Caco-2 (cell line): ENCODE results near the gene TYK2. TPM values are rescaled to one million over a fixed set of nuclear protein-coding genes. Genes with fewer than 3 reads are reported as not detected.

Experiments used
- BruUV-seq: library from RNA; stranded (reverse); fragments of 400-500 nt; replicated peaks from 2 replicates; lab custom pipeline; 2021; lab: Mats Ljungman, UMichigan
- CTCF ChIA-PET: fragments of 300-600 bp; sonication (Branson Sonifier 250); formaldehyde crosslinking; loops from one replicate; lab custom pipeline; 2022; ENCODE audit warnings: antibody characterized with exemption; lab: Charles Lee
- POLR2A ChIA-PET: fragments of 300-600 bp; sonication (Branson Sonifier 250); formaldehyde crosslinking; loops from one replicate; lab custom pipeline; 2022; ENCODE audit warnings: antibody characterized with exemption; lab: Charles Lee
- DNase-seq, 2 experiments: peaks; one replicate each; pipeline versions ENCODE4 v3.0.0 to v3.0.0-alpha.2; 2020 to 2022
- H3K27me3 ChIP-seq: replicated peaks from 2 replicates; pipeline ENCODE4 v1.6.0; 2011; ENCODE audit warnings: low read length; ENCODE audit not compliant: control insufficient read depth, insufficient read depth
- H3K36me3 ChIP-seq: 2 replicates; pipeline ENCODE4 v1.5.1; 2011; ENCODE audit warnings: low read length; ENCODE audit not compliant: control insufficient read depth, insufficient read depth
- H3K4me1 ChIP-seq: fragments of 250-450 bp; sonication (Bioruptor Pico); 2 replicates; pipeline ENCODE4 v1.5.1; 2020; ENCODE audit warnings: mild to moderate bottlenecking
- H3K4me3 ChIP-seq: 2 replicates; pipeline ENCODE4 v1.5.1; 2011; ENCODE audit warnings: low read depth, mild to moderate bottlenecking, control low read depth, low read length
- H3K9me3 ChIP-seq: fragments of 250-450 bp; sonication (Bioruptor Pico); 2 replicates; pipeline ENCODE4 v1.5.1; 2020; ENCODE audit warnings: mild to moderate bottlenecking, moderate library complexity
- H3K27ac Mint-ChIP-seq: one replicate; pipeline ENCODE4 v1.8.0; 2022; ENCODE audit warnings: mixed read lengths; ENCODE audit not compliant: unreplicated experiment
- H3K27me3 Mint-ChIP-seq: one replicate; pipeline ENCODE4 v1.8.0; 2022; ENCODE audit warnings: mixed read lengths; ENCODE audit not compliant: insufficient read depth, unreplicated experiment
- H3K36me3 Mint-ChIP-seq: one replicate; pipeline ENCODE4 v1.8.0; 2022; ENCODE audit warnings: mild to moderate bottlenecking, mixed read lengths; ENCODE audit not compliant: insufficient read depth, unreplicated experiment
- H3K4me1 Mint-ChIP-seq: one replicate; pipeline ENCODE4 v1.8.0; 2022; ENCODE audit warnings: low read depth, mixed read lengths; ENCODE audit not compliant: unreplicated experiment
- H3K4me3 Mint-ChIP-seq: one replicate; pipeline ENCODE4 v1.8.0; 2022; ENCODE audit warnings: mild to moderate bottlenecking, moderate library complexity, mixed read lengths; ENCODE audit not compliant: unreplicated experiment
- H3K9me3 Mint-ChIP-seq: one replicate; pipeline ENCODE4 v1.8.0; 2022; ENCODE audit warnings: mixed read lengths; ENCODE audit not compliant: unreplicated experiment
- CTCF ChIP-seq, 2 experiments: fragments of 200-600 bp in 1 of 2; IDR thresholded peaks; 1 replicate in 1 of 2; 2 replicates in 1 of 2; pipeline versions ENCODE4 v1.5.1 to v1.8.0; 2011 to 2022; ENCODE audit warnings: antibody characterized with exemption in 1 of 2, control low read depth in 1 of 2, inconsistent platforms in 1 of 2, low read depth in 1 of 2, low read length in 1 of 2, mild to moderate bottlenecking in 1 of 2, moderate library complexity in 1 of 2; ENCODE audit not compliant: insufficient read depth in 1 of 2, severe bottlenecking in 1 of 2, unreplicated experiment in 1 of 2
- intact Hi-C: fragments of 100-400 bp; cut with micrococcal nuclease; formaldehyde crosslinking; loops from one replicate; pipeline ENCODE4 v1.10.0; 2022; ENCODE audit not compliant: unreplicated experiment
- total RNA-seq: library from RNA; stranded (reverse); gene quantifications from 2 replicates; pipeline ENCODE4 v1.2.3, GENCODE V29; 2022

Gene TYK2
- total RNA-seq, 1 experiment from 2014 or later: 134 TPM

DNA sequence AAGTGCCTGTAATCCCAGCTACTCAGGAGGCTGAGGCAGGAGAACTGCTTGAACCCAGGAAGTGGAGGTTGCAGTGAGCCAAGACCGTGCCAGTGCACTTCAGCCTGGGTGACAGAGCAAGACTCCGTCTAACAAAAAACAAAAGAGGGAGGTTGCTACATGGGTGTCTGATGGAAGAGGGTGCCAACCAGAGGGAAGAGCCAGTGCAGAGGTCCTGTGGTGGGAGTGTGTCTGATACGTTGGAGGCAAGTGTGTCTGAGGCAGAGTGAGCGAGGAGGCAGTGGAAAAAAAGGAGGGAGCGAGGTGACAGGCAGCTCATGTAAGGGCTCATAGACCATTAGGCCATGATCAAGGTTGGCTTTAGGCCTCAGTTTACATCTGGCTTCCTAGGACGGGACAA, 46.8 kb upstream of the TYK2 start:
- no peak for TF ChIP-seq CTCF (IDR thresholded peaks at IDR 0.05; ENCODE audit: insufficient read depth in 1 of 2, low read depth in 1 of 2, low read length in 1 of 2, severe bottlenecking in 1 of 2, unreplicated experiment in 1 of 2)
- BruUV-seq: no TSS peak
- ChIA-PET CTCF (interaction anchor here (1.9 kb wide), 1 partner anchor 9 kb away, joined by 5 read pairs; no protein-coding TSS in a partner anchor), POLR2A (no interaction called here)
- no peaks in the 10 kb centered on the region for H3K36me3 ChIP-seq
- H3K9me3 ChIP-seq: no peaks in the 10 kb centered on the region
- Mint-ChIP-seq H3K27me3 (peaks cover 14% of the 10 kb centered on the region), H3K36me3 (no peaks in the 10 kb centered on the region), H3K9me3 (no peaks in the 10 kb centered on the region), H3K4me3 (no peak overlapping the region), H3K4me1 (no peaks in the 10 kb centered on the region), H3K27ac (no peak overlapping the region)
- no peak for DNase-seq
- no peaks in the 10 kb centered on the region for H3K4me1 ChIP-seq
- H3K4me3 ChIP-seq: no peak overlapping the region
- H3K27me3 ChIP-seq: peaks cover under 1% of the 10 kb centered on the region
- intact Hi-C loops: no loop called here

GRCh38 chr19:10424011-10424637, 43.8 kb upstream of the TYK2 start:
- peak; percentile 86 to 87 for TF ChIP-seq CTCF (IDR thresholded peaks at IDR 0.05; ENCODE audit: insufficient read depth in 1 of 2, low read depth in 1 of 2, low read length in 1 of 2, severe bottlenecking in 1 of 2, unreplicated experiment in 1 of 2)
- peaks cover 15% of the 10 kb centered on the region for H3K4me1 ChIP-seq
- DNase-seq: peak; percentile 78 to 88
- intact Hi-C loops: no loop called here
- H3K4me3 ChIP-seq: peak overlapping the region; percentile 34
- peaks cover 7% of the 10 kb centered on the region for H3K27me3 ChIP-seq
- H3K9me3 ChIP-seq: no peaks in the 10 kb centered on the region
- peak overlapping the region; percentile 62 for H3K4me3 Mint-ChIP-seq
- CTCF ChIA-PET: interaction anchor here (0.5 to 1.4 kb wide), 3 partner anchors 21 to 275 kb away, joined by 4 to 6 read pairs (median 4); partner anchors contain the start of gene CDC37
- no peak overlapping the region for H3K27ac Mint-ChIP-seq
- H3K36me3 ChIP-seq: no peaks in the 10 kb centered on the region
- POLR2A ChIA-PET: interaction anchor here (0.5 kb wide), 1 partner anchor 37 kb away, joined by 10 read pairs; no protein-coding TSS in a partner anchor
- no peaks in the 10 kb centered on the region for H3K36me3 Mint-ChIP-seq
- H3K9me3 Mint-ChIP-seq: no peaks in the 10 kb centered on the region
- H3K4me1 Mint-ChIP-seq: peaks cover 9% of the 10 kb centered on the region
- H3K27me3 Mint-ChIP-seq: peaks cover 28% of the 10 kb centered on the region
- no TSS peak for BruUV-seq

- BruUV-seq: no TSS peak
- H3K9me3 Mint-ChIP-seq: no peaks in the 10 kb centered on the region
- Histone ChIP-seq H3K4me3 (no peak overlapping the region), H3K9me3 (no peaks in the 10 kb centered on the region), H3K27me3 (peaks cover 7% of the 10 kb centered on the region), H3K4me1 (peaks cover 15% of the 10 kb centered on the region), H3K36me3 (no peaks in the 10 kb centered on the region)
- no peak overlapping the region for H3K27ac Mint-ChIP-seq
- H3K27me3 Mint-ChIP-seq: peaks cover 32% of the 10 kb centered on the region
- ChIA-PET POLR2A (no interaction called here), CTCF (interaction anchor here (0.5 to 1.4 kb wide), 3 partner anchors 19 to 190 kb away, joined by 5 to 10 read pairs (median 6); partner anchors contain the start of gene CDC37)
- H3K36me3 Mint-ChIP-seq: no peaks in the 10 kb centered on the region
- intact Hi-C loops: no loop called here
- H3K4me1 Mint-ChIP-seq: peaks cover 16% of the 10 kb centered on the region
- no peak overlapping the region for H3K4me3 Mint-ChIP-seq
- TF ChIP-seq CTCF (IDR thresholded peaks at IDR 0.05; ENCODE audit: insufficient read depth in 1 of 2, low read depth in 1 of 2, low read length in 1 of 2, severe bottlenecking in 1 of 2, unreplicated experiment in 1 of 2): no peak
- DNase-seq: no peak
These were observed 42.5 kb upstream of the TYK2 start for GRCh38 chr19:10422846-10423245.
